IMR-90 (cell line): ENCODE measurements around the gene CDC42EP4. TPM values are rescaled to one million over a fixed set of nuclear protein-coding genes. Genes with fewer than 3 reads are reported as not detected.

Experiments
- ATAC-seq: fragments of 200-7000 bp; cut with Tn5 transposase; 2 replicates; pipeline ENCODE4 v1.9.1; 2020; ENCODE audit warnings: low read depth, mild to moderate bottlenecking, moderate library complexity
- BruUV-seq: library from RNA; stranded (reverse); fragments of 400-500 nt; replicated peaks from 2 replicates; lab custom pipeline; 2021; lab: Mats Ljungman, UMichigan
- CTCF ChIA-PET: fragments of 300-600 bp; formaldehyde crosslinking; extraction: SDS; loops from one replicate; lab custom pipeline; 2021; ENCODE audit warnings: antibody characterized with exemption; lab: Yijun Ruan, JAX
- POLR2A ChIA-PET: fragments of 300-600 bp; sonication (Branson Sonifier 250); formaldehyde crosslinking; loops from one replicate; lab custom pipeline; 2022; ENCODE audit warnings: antibody characterized with exemption; ENCODE audit not compliant: unreplicated experiment; lab: Charles Lee
- DNase-seq: peaks from one replicate; pipeline ENCODE4 v3.0.0; 2013
- H2AFZ ChIP-seq: replicated peaks from 2 replicates; pipeline ENCODE3; 2013; ENCODE audit warnings: low read length, mild to moderate bottlenecking; ENCODE audit not compliant: poor library complexity
- H2AK5ac ChIP-seq: 2 replicates; pipeline ENCODE4 v1.6.1; 2013; ENCODE audit warnings: low read depth, low read length, inconsistent platforms
- H2AK9ac ChIP-seq: replicated peaks from 2 replicates; pipeline ENCODE3; 2013; ENCODE audit warnings: mild to moderate bottlenecking, low read depth, low read length, moderate library complexity; ENCODE audit not compliant: poor library complexity
- H2BK120ac ChIP-seq: 2 replicates; pipeline ENCODE4 v1.6.1; 2013; ENCODE audit warnings: low read depth, low read length, inconsistent platforms
- H2BK15ac ChIP-seq: 3 replicates; pipeline ENCODE4 v1.6.1; 2013; ENCODE audit warnings: low read depth, low read length, inconsistent platforms
- H2BK20ac ChIP-seq: 2 replicates; pipeline ENCODE4 v1.6.1; 2013; ENCODE audit warnings: low read depth, mild to moderate bottlenecking, inconsistent platforms, low read length, moderate library complexity
- H2BK5ac ChIP-seq: 2 replicates; pipeline ENCODE4 v1.6.1; 2013; ENCODE audit warnings: mild to moderate bottlenecking, low read depth, low read length, inconsistent platforms; ENCODE audit not compliant: poor library complexity, severe bottlenecking
- H3K14ac ChIP-seq: replicated peaks from 2 replicates; pipeline ENCODE4 v1.6.1; 2013; ENCODE audit warnings: low read depth, low read length, inconsistent platforms
- H3K18ac ChIP-seq: 2 replicates; pipeline ENCODE4 v1.6.1; 2013; ENCODE audit warnings: low read depth, low read length, control low read depth
- H3K23ac ChIP-seq: 2 replicates; pipeline ENCODE4 v1.6.1; 2013; ENCODE audit warnings: low read depth, low read length, inconsistent platforms
- H3K27ac ChIP-seq: 2 replicates; pipeline ENCODE4 v1.5.1; 2013; ENCODE audit warnings: mild to moderate bottlenecking, control low read depth, low read length; ENCODE audit not compliant: insufficient read depth
- H3K27me3 ChIP-seq: 2 replicates; pipeline ENCODE4 v1.6.1; 2013; ENCODE audit warnings: low read length; ENCODE audit not compliant: control insufficient read depth, insufficient read depth
- H3K36me3 ChIP-seq: 2 replicates; pipeline ENCODE4 v1.6.1; 2013; ENCODE audit warnings: low read length, mixed read lengths; ENCODE audit not compliant: control insufficient read depth, insufficient read depth
- H3K4ac ChIP-seq: 2 replicates; pipeline ENCODE4 v1.6.1; 2013; ENCODE audit warnings: low read depth, low read length, inconsistent platforms
- H3K4me1 ChIP-seq: 2 replicates; pipeline ENCODE4 v1.6.1; 2013; ENCODE audit warnings: low read length, mixed read lengths; ENCODE audit not compliant: control insufficient read depth, insufficient read depth
- H3K4me2 ChIP-seq: 2 replicates; pipeline ENCODE4 v1.6.1; 2013; ENCODE audit warnings: low read depth, mild to moderate bottlenecking, control low read depth, low read length, moderate library complexity
- H3K4me3 ChIP-seq: 2 replicates; pipeline ENCODE4 v1.5.1; 2013; ENCODE audit warnings: low read depth, mild to moderate bottlenecking, control low read depth, low read length, moderate library complexity; ENCODE audit not compliant: insufficient read depth
- H3K56ac ChIP-seq: 2 replicates; pipeline ENCODE4 v1.6.1; 2013; ENCODE audit warnings: low read length, inconsistent platforms; ENCODE audit not compliant: insufficient read depth; ENCODE audit errors: extremely low read depth
- H3K79me1 ChIP-seq, 2 experiments: 2 replicates each; pipeline ENCODE4 v1.6.1; 2013; ENCODE audit warnings: low read length in 2 of 2, inconsistent platforms in 1 of 2, low read depth in 1 of 2
- H3K9ac ChIP-seq: 2 replicates; pipeline ENCODE4 v1.6.1; 2013; ENCODE audit warnings: low read depth, low read length, control low read depth
- H3K9me1 ChIP-seq: 2 replicates; pipeline ENCODE4 v1.6.1; 2013; ENCODE audit warnings: low read length, inconsistent platforms; ENCODE audit not compliant: insufficient read depth
- H3K9me3 ChIP-seq: 2 replicates; pipeline ENCODE4 v1.6.1; 2013; ENCODE audit warnings: low read length; ENCODE audit not compliant: control insufficient read depth, insufficient read depth
- H4K20me1 ChIP-seq: 2 replicates; pipeline ENCODE4 v1.6.1; 2013; ENCODE audit warnings: low read length, inconsistent platforms; ENCODE audit not compliant: insufficient read depth
- H4K5ac ChIP-seq: 2 replicates; pipeline ENCODE4 v1.6.1; 2013; ENCODE audit warnings: mild to moderate bottlenecking, low read depth, low read length, control low read depth
- H4K8ac ChIP-seq, 2 experiments: 2 replicates each; pipeline ENCODE4 v1.6.1; 2013; ENCODE audit warnings: low read depth in 2 of 2, low read length in 2 of 2, control low read depth in 1 of 2, inconsistent platforms in 1 of 2
- H4K91ac ChIP-seq: 2 replicates; pipeline ENCODE4 v1.6.1; 2013; ENCODE audit warnings: low read depth, low read length, inconsistent platforms; ENCODE audit not compliant: insufficient read depth
- BHLHE40 ChIP-seq: fragments of 150-350 bp; IDR thresholded peaks from 2 replicates; pipeline ENCODE4 v1.6.1; 2016; ENCODE audit warnings: mild to moderate bottlenecking, low read depth, low read length
- CEBPB ChIP-seq: IDR thresholded peaks from 2 replicates; pipeline ENCODE4 v1.6.1; 2012; ENCODE audit warnings: low read depth, low read length, improper control_type of control experiment
- whole genome bisulfite sequencing, 2 experiments: methylation state at CpG; one replicate each; pipeline versions ENCODE4 v1.1.5 to v1.1.7; 2013; ENCODE audit warnings: missing lambda C conversion rate in 2 of 2; ENCODE audit not compliant: insufficient read length in 1 of 2; ENCODE audit errors: extremely low coverage in 2 of 2; 5-methylcytosine and 5-hydroxymethylcytosine counted together
- dilution Hi-C: fragments of 300-500 bp; cut with HindIII; formaldehyde crosslinking; loops from one replicate; pipeline ENCODE4 v1.14.3; 2018; ENCODE audit warnings: low sequenced_read_pairs; ENCODE audit not compliant: unreplicated experiment
- in situ Hi-C: fragments of 300-500 bp; cut with MboI; formaldehyde crosslinking; loops from 3 replicates; pipeline ENCODE4 v1.14.3; 2019; ENCODE audit warnings: low sequenced_read_pairs, inconsistent platforms, mixed read lengths
- intact Hi-C: fragments of 100-400 bp; cut with micrococcal nuclease; formaldehyde crosslinking; loops from 2 replicates; pipeline ENCODE4 v1.10.0; 2022
- polyA plus RNA-seq, 3 experiments: library from polyadenylated mRNA; depleted of rRNA; stranded (reverse); fragments of >200 nt; gene quantifications; 2 replicates each; pipeline ENCODE4 v1.2.3, GENCODE V29; 2012; ENCODE audit warnings: low replicate concordance in 1 of 3
- total RNA-seq: library from RNA; depleted of rRNA; stranded (reverse); fragments of >200 nt; gene quantifications from 2 replicates; pipeline ENCODE4 v1.2.3, GENCODE V29; 2012
- TF ChIP-seq, protein P1 (sequence below): conservative IDR thresholded peaks from 2 replicates; pipeline ENCODE4 v1.5.1; 2012; ENCODE audit warnings: mild to moderate bottlenecking, low read depth, low read length, improper control_type of control experiment
- TF ChIP-seq, protein P2 (sequence below): fragments of 150-350 bp; IDR thresholded peaks from 2 replicates; pipeline ENCODE4 v1.6.1; 2016; ENCODE audit warnings: low read depth, mild to moderate bottlenecking, low read length, moderate library complexity, borderline replicate concordance

The CDC42EP4 gene
- total and polyA plus RNA-seq, 2 of the 4 experiments (the other 2 are of a cell fraction), result 14.3 to 25.8 TPM

DNA sequence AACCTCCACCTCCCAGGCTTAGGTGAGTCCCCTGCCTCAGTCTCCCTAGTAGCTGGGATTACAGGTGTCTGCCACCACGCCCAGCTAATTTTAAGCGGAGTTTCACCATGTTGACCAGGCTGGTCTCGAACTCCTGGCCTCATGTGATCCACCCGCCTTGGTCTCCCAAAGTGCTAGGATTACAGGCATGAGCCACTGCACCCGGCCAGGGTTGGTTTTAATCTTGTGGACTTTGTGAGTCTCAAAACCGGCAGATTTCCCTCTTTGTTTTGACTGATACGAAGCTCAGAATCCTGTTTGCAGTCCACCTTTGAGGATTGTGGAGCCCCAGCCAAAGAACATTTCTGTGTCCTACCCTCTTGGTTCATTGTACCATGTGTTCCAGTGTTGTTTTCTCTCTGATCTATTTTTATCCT is 33.7 kb downstream of the CDC42EP4 start:
- peaks cover 0 to 18% of the 10 kb centered on the region in 2 experiments; a peak in 2 of 4 replicates for H3K79me1 ChIP-seq
- no peak overlapping the region for H4K8ac ChIP-seq
- no peak overlapping the region for H2BK20ac ChIP-seq
- no TSS peak for BruUV-seq
- H3K9ac ChIP-seq, result no peak overlapping the region
- H2AK5ac ChIP-seq, result no peak overlapping the region
- H3K4me2 ChIP-seq, result no peak overlapping the region
- no peak overlapping the region for H4K5ac ChIP-seq
- H3K9me1 ChIP-seq, result no peaks in the 10 kb centered on the region; the same call in 1 of the 2 replicates
- no peak overlapping the region for H2BK5ac ChIP-seq
- ChIA-PET CTCF (interaction anchor here (1.0 kb wide), 1 partner anchor 22 kb away, joined by 4 read pairs; no protein-coding TSS in a partner anchor), POLR2A (no interaction called here)
- intact Hi-C loops, result no loop called here
- H2BK120ac ChIP-seq, result no peak overlapping the region
- DNase-seq, result no peak
- H3K9me3 ChIP-seq, result no peaks in the 10 kb centered on the region
- H3K4me1 ChIP-seq, result peaks cover 4% of the 10 kb centered on the region; the same call in 1 of the 2 replicates
- no peak overlapping the region for H2AFZ ChIP-seq
- no peak overlapping the region for H3K56ac ChIP-seq
- H4K91ac ChIP-seq, result no peak overlapping the region
- H2BK15ac ChIP-seq, result no peak overlapping the region
- no peaks in the 10 kb centered on the region for H3K27me3 ChIP-seq
- peaks cover 4% of the 10 kb centered on the region for H4K20me1 ChIP-seq
- no peak overlapping the region for H3K27ac ChIP-seq
- no peak overlapping the region for H3K14ac ChIP-seq
- WGBS, 2 experiments, result 100% methylated on average over 4 of the region's 7 CpGs; no CpG with 5 or more reads in 1 of the 2 experiments
- H3K36me3 ChIP-seq, result peaks cover 7% of the 10 kb centered on the region; the same call in 1 of the 2 replicates
- H3K18ac ChIP-seq, result no peak overlapping the region
- no peak for ATAC-seq
- no peak overlapping the region for H3K4me3 ChIP-seq
- dilution Hi-C loops, result no loop called here
- no peak overlapping the region for H3K4ac ChIP-seq
- H2AK9ac ChIP-seq, result no peak overlapping the region
- in situ Hi-C loops, result no loop called here
- TF ChIP-seq, protein P1, sequence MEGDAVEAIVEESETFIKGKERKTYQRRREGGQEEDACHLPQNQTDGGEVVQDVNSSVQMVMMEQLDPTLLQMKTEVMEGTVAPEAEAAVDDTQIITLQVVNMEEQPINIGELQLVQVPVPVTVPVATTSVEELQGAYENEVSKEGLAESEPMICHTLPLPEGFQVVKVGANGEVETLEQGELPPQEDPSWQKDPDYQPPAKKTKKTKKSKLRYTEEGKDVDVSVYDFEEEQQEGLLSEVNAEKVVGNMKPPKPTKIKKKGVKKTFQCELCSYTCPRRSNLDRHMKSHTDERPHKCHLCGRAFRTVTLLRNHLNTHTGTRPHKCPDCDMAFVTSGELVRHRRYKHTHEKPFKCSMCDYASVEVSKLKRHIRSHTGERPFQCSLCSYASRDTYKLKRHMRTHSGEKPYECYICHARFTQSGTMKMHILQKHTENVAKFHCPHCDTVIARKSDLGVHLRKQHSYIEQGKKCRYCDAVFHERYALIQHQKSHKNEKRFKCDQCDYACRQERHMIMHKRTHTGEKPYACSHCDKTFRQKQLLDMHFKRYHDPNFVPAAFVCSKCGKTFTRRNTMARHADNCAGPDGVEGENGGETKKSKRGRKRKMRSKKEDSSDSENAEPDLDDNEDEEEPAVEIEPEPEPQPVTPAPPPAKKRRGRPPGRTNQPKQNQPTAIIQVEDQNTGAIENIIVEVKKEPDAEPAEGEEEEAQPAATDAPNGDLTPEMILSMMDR, result no peak
- TF ChIP-seq, protein P2, sequence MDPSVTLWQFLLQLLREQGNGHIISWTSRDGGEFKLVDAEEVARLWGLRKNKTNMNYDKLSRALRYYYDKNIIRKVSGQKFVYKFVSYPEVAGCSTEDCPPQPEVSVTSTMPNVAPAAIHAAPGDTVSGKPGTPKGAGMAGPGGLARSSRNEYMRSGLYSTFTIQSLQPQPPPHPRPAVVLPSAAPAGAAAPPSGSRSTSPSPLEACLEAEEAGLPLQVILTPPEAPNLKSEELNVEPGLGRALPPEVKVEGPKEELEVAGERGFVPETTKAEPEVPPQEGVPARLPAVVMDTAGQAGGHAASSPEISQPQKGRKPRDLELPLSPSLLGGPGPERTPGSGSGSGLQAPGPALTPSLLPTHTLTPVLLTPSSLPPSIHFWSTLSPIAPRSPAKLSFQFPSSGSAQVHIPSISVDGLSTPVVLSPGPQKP, result no peak
- no peak for TF ChIP-seq CEBPB
- TF ChIP-seq BHLHE40, result no peak
- no peak overlapping the region for H3K23ac ChIP-seq
